Erythroblast (primary cell): Measurements from ENCODE around the gene ADAM8.

Source experiments
- DNase-seq, 2 experiments: peaks; one replicate each; lab custom pipeline; 2025; lab: John Stamatoyannopoulos, UW
- GATA1 ChIP-seq: IDR thresholded peaks from 2 replicates; pipeline ENCODE4 v1.6.1; 2011; ENCODE audit warnings: low read depth, mild to moderate bottlenecking, control low read depth, low read length, moderate library complexity
- POLR2A ChIP-seq: IDR thresholded peaks from 2 replicates; pipeline ENCODE4 v1.6.1; 2011; ENCODE audit warnings: mild to moderate bottlenecking, low read length

Gene ADAM8

DNA sequence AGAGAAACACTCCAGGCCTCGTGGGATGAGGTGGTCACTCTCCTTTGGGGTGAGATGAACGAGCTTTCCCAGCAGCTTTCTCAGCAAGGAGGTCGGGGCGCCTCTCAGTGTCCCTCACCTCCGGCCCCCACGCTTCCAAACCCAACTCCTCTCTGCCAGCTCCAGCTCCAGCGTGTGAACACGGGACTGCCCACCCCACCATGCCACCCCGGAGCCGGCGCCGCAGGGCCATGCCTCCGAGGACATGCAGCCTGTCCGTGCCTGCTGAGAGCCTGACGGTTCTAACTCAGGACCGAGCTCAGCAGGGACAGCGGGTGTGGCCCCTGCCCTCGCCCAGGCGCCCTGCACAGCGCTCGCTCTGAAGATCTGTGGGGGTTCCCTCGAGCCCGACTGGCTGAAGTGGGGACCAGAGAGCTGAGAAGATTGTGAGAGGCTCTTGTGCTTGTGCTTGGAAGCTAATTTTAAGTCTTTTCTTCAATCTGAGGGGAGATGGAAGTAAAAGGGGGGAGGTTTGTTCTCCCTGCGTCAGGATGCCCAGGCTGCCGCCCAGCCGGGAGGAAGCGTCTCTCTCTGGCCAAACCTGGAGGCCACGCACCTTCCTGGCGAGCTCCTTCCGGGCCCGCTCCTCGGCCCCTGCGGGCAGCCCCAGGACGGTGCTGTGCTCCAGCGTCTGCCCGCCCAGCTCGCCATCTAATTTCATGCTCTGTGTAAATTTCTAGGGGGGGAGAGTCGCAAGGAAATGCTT is 5.1 kb upstream of the ADAM8 start:
- TF ChIP-seq POLR2A, result no peak
- no peak for TF ChIP-seq GATA1
- no peak for DNase-seq

DNA sequence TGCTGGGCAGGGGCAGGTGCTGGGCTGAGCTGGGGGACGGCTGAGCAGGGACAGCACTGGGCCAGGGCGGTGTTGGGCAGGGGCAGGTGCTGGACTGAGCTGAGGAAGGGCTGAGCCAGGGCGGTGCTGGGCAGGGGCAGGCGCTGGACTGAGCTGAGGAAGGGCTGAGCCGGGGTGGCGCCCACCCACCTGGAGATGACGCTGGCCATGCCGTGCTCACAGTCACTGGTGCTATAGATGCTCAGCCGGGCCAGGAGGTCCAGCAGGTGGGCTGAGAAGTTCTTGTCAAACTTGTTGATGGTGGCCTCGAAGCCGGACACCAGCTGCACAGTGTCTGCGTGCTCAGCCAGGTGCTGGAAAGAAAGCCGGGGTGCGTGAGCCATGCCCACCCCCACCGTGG is 4.4 kb upstream of the ADAM8 start:
- DNase-seq, result no peak
- TF ChIP-seq GATA1, result no peak
- no peak for TF ChIP-seq POLR2A

DNA sequence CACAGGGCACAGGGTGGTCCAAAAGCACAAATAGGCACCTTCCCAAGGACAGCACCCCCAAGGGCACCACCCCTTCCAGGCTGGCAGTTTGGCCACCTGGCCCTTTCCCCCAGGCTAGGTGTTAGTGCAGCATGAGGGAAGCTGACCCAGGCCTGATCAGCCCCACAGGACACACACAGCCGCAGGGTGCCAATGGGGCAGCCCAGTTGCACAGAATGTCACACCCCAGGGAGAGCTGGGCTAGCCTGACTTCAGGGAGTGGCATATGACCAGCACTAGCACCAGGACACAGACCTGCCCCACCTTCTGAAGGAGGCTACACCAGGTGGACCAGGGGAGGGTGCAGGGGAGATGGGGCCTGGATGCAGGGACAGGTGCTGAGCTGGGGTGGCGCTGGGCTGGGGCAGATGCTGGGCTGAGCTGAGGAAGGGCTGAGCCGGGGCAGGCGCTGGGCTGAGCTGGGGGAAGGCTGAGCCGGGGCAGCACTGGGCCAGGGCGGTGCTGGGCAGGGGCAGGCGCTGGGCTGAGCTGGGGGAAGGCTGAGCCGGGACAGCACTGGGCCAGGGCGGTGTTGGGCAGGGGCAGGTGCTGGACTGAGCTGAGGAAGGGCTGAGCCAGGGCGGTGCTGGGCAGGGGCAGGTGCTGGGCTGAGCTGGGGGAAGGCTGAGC is 3.9 kb upstream of the ADAM8 start:
- TF ChIP-seq GATA1 (no peak), POLR2A (no peak)
- DNase-seq, result no peak

DNA sequence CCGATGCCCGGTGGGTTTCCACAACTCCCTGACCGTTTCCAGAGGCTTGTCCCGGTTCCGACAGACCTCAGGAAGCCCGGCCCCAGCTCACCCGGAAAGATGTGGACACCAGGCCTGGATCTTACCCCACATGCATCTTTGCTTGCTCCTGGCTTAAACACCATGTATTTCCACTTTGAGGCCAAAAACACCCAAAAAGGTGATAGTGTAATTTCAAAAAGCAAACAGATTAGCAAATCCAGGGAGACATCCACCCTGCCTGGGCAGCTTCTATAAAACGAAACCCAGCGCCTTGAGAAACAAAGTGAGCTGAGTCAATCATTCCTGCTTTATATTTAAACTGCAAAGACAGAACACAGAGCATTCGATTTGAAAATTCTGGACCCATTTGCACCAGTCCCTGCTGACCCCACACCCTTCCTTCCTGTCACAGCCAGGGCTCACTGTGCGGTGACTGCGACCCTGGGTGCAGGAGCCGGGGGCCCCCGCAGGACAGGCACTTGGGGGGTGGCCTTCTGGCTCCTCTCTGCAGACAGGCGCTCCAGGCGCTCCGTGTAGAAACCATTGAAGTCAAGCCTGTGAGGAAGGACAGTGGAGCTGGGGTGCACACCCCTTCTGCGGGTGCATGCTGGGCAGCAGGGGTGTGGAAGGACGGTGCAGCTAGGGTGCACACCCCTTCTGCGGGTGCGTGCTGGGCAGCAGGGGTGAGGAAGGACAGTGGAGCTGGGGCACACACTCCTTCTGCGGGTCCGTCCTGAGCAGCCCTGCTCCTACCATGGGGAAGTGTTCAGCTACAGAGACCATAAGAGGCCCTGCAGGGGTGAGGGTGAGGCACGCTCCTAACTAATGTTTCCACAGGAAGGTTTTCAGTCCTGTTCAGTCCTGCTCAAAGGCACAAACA is 2.9 kb upstream of the ADAM8 start:
- DNase-seq, result peak; percentile 36 to 48
- no peak for TF ChIP-seq POLR2A
- TF ChIP-seq GATA1, result no peak

DNA sequence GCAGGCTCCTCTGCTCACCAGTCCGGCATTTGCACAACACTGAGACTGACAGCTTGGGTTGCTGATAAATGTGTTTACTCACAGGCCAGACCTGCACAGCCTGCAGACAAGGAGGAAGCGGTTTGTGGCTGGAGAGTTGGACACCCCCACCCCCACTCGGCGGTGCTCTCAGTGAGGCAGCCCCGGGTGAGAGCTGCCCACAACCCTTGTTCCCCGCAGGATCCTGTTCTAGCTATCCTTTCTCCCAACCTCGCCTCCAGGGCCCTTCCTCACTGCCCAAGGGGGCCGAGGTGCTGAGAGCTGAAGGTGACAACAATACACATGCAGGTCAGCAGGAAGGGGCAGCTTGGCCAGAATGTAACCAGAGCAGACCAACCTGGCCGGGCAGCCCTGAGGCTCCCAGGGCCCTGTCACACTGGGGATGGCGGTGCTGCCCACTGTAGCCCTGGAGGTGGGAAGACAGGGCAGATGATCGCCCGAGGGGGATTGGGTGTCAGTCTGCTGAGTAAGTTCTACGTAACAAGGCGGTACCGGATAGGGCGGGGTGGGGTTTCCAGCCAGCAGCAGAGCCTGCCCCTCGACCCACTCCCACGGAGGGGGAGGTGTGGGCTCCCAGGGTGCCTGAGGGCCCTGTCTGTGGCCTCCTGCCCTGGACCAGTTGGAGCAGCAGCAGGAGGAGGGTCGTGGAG is 2.1 kb upstream of the ADAM8 start:
- TF ChIP-seq GATA1 (no peak), POLR2A (peak; percentile 66)
- DNase-seq, result peak; percentile 90 to 93

DNA sequence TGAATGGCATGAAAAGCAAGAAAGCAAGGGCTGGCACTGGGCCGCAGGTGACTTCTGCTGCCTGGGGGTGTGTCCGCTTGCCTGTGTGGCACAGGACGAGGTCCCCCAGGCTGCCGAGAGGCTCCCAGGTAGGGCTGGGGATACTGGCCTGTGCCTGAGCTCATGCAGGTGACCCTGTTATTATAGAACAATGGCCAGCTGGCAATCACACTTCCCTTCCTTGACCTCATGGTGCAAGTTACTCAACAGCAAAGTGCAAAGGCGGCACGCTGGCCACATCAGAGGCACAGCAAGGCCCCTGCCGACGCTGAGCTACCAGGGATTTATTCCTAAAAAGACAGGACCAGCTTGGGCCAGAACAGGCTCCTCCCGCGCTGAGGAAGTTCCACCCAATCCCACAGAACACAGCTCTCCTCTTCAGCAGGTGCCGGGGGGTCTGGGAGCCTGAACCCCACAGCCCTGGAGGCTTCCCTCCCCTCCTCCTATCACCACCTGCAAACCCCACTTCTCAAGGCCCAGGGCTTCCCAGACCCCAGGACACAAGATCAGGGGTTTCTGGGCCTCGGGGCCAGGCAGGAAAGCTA is 1.4 kb upstream of the ADAM8 start:
- no peak for TF ChIP-seq GATA1
- TF ChIP-seq POLR2A, result no peak
- no peak for DNase-seq

DNA sequence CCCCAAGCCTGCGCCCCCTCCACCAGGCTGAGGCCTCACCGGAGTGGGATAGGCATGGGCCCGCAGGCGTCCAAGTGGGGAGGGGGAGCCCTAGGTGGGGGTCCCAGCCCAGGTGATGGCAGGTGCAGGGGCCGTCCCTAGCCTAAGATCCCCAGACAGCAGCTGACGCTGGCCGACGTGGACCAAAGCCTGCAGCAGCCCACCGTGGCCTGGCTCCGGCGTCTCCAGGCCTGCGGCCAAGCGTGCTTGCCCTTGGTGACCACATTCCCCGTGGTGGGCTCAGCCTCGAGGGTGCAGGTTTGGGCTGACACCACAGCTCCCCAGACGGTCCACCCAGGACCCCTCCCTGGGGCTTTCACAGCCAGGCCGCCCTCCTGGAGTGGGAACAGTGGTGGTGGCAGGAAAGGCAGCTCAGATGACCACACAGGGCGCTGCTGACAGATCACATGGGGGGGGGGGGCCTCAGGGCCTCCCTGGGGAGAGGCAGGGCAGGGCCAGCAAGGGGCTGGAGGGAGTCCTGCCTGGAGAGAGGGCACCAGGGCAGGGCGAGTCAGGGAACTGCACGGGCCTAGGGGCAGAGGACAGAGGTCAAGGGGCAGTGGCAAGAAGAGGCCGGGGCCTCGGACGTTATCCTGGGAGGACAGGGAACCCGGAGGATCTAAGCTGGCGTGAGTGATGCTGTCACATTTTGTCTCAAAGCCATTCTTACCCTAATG is 767 bp upstream of the ADAM8 start:
- TF ChIP-seq GATA1 (no peak), POLR2A (no peak)
- no peak for DNase-seq

DNA sequence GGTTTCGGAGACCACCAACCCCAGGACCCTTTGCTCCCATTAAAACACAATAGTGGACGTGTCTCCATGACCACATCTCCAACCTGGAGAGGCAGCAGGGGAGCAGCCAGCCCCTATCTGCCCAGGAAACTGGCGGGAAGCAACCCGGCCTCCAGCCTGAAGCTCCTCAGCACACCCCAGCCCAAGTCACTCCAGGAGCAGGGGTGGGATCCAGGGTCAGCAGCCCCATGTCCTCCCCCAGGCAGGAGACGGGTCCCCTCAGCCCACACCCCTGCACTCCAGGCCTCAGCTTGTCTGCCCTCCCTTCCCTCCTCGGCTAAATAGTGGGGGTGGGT is 601 bp downstream of the ADAM8 start:
- peak in 1 of 2 experiments; percentile 46 for DNase-seq

DNA sequence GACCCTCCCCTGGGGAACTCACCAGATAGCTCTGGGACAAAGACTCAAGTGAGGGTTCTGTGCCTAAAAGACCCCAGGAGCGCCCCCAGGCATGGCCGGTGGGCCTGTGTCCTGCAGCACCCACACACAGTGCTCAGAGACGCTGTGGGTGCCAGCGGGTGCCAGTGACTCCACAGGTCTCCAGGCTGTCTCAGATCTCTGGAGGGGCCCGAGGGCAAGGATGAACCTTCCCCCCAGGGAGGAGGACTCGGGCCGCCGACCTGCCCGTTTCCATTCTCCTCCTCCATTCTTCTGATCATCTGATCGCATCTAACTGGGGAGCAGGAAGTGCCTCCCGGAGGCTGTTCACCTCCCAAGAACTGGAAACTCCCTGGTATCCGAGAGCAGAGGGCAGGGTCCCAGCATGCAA is 980 bp downstream of the ADAM8 start:
- DNase-seq, result peak; percentile 57 to 59
- TF ChIP-seq POLR2A (no peak), GATA1 (no peak)

More for the DNA sequence above, 601 bp downstream of the ADAM8 start:
- TF ChIP-seq GATA1 (no peak), POLR2A (no peak)

DNA sequence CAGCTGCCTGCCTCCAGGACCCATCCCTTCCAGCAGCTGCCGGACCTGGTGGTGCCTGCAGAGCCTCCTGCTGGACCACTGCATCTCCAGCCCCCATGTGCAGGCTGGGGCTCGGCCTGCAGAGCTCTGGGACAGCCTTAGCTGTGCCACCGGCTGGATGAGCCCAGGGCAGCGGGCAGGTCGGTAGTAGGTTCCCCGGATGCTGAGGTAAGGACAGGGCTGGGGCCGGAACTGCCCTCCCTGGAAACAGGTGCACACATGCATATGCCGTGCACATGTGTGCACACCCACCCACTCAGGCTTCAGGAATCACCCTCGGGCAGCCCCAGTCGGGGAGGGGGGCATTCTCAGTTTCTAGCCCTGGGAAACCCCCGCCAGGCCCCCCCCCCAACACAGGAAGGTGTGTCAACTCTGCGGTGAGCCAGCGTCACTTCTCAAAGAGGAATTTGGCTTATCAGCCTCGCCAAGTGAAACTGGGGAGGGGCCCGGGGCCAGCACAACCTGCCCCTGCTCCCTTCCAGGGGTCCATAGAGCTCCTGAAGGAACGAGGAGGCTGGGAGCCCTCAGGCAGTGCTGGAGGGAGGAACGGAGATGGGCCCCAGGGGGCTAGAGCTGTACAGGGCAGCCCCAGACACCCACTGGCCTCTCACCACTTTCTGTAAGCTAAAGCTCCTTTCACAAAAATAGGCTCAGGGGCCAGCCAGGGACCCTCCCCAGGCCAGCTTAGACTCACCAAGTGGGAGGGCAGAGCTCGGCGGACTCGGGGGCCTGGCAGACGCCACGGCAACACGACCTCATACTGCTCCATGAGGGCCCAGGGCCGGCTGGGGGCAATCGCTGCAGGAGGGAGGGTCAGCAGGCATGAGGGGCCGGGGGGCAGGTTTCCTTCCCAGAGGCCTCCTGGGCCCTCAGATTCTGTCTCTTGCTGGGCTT is 1.7 kb downstream of the ADAM8 start:
- peak; percentile 69 for DNase-seq
- TF ChIP-seq POLR2A (no peak), GATA1 (no peak)

DNA sequence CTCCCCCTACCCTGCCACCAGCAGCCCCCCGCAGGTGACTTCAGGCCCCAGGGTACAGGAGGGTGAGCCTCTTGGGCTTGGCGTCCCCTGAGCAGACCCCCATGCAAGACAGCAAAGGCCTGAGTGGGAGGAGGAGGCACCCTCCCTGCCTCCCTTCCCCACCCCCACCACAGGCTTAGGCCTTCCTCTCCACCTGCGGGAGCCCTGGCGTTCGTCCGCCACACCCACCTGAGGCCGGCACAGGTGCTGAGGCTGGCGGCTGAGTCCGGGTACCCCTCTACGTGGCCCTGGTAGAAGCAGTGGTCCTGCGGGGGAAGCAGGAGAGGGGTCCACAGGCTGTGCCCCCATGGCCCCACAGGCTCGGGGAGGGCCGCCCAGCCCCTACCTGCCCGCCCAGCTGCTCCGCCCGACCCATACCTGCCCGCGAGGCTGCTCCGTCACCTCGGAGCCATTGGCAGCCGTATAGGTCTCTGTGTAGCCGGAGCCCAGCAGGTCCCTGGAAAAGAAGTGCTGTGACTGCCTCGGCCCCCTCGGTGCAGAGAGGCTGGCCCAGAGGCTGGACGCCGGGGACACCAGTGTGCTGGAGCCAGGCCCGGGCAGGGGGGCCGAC is 3.0 kb downstream of the ADAM8 start:
- no peak for DNase-seq
- TF ChIP-seq POLR2A, result no peak
- TF ChIP-seq GATA1, result no peak

DNA sequence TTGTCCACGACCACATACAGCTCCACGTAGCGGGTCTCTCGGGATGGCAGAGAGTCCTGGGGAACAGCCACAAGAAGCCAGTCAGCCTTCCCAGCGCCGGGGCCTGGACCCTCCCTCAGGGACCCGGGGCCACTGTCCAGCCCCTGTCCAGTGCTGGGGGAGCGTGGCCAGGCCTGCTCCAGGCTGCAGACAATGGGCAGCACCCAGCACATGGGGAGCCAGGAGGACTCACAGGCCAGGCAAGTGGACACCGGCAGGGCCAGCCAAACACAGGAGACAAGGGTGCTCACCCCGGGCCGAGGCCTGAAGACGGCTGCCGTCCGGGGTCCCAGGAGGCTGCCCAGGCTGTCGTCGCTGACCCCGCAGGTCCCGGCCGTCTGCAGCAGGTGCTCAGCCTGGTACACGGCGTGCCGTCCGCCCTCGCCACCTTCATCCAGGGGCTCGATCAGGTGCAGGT is 3.7 kb downstream of the ADAM8 start:
- no peak for TF ChIP-seq POLR2A
- no peak for TF ChIP-seq GATA1
- no peak for DNase-seq
